ENCODE measurements around the gene HS3ST6.
"Not testable (repeated sequence)": the region's sequence is repeated elsewhere in the genome, so short reads cannot be mapped to it uniquely, and the experiment has no call there.

Gene HS3ST6

DNA sequence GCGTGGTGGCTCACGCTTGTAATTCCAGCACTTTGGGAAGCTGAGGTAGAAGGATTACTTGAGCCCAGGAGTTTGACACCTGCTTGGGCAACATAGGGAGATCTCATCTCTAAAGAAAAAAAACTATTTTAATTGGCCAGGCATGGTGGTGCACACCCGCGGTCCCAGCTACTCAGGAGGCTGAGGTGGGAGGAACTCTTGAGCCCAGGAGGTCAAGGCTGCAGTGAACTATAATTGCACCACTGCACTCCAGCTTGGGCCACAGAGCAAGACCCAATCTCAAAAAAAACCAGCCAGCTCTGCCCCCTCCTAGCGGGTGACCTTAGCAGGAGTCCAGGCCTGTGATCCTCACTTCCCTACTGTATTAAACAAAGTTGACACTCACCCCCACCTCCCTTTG is 5.9 kb upstream of the HS3ST6 start:
- no peak for DNase-seq

DNA sequence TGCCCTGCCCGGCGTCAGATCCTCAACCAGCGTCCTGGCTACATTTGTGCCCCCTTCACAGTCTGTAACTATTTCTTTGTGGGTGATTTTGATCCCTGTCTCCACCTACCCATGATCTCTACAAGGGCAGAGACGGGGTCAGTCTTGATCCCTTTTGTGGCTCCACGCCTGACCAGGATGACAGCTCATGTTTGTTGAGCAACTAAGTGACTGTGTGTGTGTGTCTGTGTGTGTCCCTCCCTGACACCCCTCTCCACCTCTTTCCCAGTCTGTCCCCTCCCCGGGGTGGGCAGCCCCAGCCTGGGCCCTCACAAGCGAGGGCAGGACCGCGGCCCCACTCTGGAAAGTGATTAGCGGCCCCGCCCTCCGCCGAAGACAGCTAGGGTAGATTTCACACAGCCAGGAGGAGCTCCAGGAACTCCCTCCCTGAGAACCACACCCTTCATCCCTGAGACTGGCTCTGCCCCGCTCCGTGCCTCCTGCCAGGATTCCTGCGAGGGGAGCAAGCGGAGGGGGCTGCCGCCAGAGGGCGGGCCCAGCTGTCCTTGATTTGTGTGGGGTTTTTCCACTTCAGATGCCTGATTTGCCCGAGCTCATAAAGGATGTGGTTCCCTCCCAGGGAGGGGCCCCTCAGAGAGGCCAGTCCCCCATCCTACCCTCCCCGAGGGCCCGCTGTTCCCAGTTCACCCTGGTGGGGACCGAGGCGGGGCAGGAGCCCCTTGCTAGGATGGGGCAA is 5.3 kb upstream of the HS3ST6 start:
- DNase-seq: no peak

DNA sequence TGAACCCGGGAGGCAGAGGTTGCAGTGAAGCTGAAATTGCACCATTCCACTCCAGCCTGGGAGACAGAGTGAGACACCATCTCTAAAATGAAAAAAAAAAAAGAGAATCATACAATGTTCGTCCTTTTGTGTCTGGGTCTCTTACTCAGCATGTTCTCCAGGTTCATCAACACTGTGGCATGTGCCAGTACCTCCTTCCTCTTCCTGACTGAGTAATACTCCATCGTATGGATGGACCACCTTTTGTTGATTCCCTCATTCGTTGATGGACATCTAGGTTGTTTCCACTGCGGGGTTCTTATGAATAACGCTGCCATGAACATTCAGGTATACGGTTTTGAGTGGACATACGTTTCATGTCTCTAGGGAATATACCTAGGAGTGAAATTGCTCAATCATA is 4.1 kb upstream of the HS3ST6 start:
- no peak for DNase-seq

DNA sequence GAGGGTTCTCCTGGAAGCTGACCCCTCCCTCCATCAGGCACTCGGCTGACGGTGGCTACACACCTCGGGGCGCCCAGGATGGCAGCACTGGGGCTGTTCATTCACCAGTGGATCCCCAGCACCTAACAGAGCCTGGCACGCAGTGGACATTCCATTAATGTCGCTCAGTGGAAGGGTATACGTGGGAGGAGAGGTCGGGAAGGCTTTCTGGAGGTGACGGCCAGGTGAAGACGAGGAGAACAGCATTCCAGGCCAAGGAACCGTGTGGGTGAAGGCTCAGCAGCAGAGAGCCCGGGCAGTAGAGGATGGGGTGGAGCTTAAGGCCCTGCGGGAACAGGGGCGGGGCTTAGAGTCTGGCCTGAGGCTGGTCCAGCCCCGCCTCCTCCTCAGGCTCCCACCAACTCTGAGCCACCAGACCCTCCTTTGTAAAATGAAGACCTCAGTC is 2.5 kb upstream of the HS3ST6 start:
- DNase-seq: no peak

DNA sequence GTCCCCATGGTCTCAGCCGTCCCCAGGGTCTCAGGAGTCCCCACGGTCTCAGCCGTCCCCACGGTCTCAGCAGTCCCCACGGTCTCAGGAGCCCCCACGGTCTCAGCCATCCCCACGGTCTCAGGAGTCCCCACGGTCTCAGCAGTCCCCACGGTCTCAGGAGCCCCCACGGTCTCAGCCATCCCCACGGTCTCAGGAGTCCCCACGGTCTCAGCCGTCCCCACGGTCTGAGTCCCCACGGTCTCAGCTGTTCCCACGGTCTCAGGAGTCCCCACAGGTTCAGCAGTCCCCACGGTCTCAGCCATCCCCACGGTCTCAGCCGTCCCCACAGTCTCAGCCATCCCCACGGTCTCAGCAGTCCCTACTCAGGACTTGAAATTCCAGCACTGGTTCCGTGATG is 1.9 kb upstream of the HS3ST6 start:
- not testable (repeated sequence) for DNase-seq

DNA sequence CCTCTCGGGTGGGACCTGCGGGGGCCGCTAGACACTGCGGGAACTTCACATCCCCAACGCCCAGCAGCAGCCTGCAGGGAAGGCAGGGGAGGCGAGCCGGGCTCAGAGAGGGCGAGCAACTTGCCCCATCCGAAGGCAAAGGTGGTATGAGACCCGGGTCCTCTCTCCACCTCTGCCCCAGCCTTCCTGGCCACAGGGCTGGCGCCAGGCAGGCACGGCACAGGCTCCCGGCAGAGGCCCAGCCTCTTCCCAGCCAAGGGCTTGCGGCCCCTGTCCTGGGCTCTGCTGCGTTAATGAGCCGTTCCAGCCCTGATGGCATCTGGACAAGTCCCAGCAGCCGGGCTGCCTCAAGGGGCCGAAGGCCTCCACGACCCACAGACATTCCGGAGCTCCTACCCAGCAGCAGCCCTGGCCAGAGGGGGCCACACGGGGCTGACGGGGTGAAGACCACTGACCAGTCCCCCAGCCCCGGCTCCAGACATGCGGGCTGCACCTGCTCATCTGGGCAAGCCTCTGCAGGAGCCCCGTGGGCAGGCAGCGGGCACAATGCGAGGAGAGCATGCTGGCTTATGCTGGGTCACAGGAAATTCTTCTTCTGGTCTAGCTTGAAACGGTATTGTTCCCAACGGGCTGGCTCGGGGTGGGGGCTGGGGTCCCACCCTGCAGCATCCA is 1.2 kb upstream of the HS3ST6 start:
- no peak for DNase-seq

DNA sequence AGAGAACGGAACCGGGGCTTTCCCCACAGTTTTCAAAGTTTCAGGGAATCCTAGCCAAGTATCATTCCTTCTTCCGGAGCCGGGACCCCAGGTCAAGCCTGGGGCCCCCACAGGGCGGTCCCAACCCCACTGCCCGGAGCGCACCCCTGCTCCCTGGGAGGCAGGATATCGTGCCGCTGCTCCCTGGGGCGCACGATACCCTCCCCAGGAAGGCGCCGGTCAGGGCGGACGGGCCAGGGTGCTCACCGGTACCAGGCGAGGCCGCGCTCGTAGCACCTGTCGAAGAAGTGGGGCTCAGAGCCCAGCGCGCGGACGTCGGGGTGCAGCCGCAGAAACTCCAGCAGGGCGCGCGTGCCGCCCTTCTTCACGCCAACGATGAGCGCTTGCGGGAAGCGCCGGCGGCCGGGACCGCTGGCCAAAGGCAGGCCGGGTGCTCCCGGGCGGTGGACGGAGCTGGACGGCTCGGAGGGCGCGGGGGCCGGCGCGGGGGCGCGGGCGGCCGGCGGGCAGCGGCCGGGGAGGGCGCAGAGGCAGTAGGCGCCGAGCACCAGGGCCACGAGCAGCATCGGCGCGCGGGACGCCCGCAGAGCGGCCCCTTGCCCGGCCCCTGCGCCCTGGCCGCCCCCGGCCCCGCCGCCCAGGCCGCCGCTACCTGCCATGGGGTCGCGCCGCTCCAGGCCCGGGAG is 407 bp downstream of the HS3ST6 start:
- no peak for DNase-seq

DNA sequence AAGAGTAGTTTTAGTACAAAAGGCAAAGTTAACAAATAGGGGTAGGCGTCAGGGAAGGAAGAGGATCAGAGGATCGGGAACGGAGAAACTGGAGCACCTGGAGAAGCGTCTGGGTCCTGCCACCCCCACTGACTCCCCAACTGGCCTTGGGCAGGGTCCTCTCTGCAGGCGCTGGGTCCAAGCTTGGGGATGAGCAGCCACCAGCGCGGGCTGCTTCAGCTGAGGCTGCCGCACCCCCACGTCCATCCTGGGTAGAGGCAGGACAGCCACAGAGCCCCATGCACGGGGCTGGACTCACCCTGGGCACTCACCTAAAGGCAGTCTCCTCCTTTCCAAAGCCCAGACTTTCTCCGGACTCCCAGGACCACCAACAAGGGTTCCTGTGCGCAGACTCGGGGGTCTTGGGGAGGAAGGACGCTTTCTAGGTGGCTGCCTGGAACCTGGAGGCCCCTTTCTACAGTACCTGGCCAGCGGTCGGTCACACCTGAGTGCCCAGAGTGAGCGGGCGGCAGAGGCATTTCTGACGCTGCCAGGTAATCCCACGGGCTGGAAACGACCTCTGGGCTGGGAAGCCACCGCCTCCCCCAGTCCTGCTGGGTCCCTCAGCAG is 1.1 kb downstream of the HS3ST6 start:
- DNase-seq: no peak

DNA sequence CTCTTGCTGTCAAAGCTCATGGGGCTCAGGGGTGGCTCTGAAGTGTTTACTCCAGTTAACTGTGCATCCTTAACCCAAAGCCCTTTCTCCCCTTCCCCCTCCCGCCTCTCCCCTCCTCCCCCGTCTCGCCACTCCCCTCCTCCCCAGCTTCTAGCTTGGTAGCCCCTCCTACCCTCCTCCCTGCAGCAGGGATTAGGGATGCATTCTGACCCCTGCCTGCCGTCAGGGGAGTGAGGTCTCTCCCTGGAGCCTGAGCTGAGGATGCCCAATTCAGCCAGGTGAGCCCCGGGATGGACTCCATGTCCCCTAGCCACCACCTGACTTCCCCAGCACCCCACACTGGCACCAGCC is 1.6 kb downstream of the HS3ST6 start:
- DNase-seq: no peak

DNA sequence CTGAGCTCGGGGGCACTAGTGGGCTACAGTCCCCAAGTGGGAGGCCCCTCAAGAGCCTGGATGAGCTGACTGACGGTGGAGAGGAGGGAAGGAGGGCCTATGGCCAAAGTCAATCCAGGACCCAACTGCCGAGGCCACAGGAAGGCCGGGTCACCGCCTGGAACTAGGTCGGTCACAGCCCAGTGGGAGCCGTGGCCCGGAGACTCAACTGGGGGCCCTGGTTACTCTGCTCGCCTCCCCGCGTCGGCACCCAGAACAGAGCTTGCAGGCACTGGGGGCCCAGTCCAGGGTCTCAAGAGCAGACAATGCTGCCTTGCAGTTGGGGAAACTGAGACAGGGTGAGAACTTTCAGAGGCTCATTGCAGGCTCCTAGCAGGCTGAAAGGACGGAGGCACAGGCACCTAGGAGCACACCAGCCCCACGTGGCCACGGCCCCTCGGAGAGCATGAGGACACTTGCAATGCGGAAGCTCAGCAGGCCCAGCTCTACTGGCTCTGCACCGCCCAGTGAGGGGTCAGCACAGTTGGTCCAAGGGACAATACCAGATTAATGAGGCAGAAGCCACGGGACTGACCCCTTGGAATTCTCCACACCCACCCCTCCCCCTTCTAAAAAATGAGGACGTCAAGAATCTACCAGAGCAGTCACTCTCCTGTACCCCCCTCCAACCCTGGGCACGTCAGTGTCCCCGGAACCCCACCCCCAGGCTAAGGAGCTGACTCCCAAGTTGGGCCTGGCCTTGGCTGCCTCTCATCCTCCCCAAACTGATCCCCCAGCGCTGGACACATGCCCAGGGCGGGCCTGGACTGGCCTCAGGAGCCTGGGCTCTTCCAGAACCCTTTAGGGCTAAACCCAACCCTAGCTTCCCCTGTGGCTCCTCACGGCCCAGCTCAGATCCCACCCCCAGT is 2.2 kb downstream of the HS3ST6 start:
- no peak for DNase-seq

DNA sequence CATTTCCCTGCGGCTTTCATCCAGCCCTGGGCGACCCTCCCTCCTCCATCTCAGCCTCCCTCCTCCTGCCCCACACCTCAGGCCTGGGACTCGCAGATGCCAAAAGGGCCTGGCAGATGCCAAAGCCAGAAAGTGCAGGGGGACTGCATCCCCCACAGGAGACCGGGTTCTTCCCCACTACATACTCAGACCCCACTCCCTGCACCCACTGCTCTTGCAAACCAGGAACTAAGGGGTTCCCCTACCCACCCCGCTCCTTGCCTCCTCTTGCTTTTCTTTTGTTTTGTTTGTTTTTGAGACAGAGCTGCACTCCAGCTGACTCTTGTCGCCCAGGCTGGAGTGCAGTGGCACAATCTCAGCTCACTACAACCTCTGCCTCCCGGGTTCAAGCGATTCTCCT is 3.2 kb downstream of the HS3ST6 start:
- DNase-seq: no peak

DNA sequence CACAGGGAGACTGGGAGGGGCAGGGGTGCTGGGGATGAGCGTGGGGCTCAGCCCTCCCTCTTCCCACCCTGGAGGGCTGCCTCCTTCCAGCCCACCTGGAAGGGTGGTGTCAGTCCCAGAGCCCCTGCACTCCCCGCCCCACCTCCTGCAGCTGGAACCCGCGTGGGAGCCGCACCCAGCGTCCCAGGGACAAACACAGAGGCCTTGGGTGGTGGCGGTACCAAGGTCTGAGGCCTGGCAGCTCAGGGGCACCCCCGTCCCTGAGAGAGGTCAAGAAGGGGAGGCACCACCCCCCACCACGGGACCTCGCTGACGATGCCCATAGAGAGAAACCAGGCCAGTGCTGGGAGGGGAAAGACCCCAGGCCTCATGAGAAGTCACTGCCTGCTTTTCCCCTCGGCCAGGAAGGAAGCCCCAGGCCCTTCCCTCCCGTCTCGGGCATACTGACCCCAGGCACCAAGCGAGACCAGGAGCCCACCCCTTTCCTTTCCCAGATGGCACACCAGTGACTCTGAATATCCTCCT is 4.1 kb downstream of the HS3ST6 start:
- DNase-seq: no peak

DNA sequence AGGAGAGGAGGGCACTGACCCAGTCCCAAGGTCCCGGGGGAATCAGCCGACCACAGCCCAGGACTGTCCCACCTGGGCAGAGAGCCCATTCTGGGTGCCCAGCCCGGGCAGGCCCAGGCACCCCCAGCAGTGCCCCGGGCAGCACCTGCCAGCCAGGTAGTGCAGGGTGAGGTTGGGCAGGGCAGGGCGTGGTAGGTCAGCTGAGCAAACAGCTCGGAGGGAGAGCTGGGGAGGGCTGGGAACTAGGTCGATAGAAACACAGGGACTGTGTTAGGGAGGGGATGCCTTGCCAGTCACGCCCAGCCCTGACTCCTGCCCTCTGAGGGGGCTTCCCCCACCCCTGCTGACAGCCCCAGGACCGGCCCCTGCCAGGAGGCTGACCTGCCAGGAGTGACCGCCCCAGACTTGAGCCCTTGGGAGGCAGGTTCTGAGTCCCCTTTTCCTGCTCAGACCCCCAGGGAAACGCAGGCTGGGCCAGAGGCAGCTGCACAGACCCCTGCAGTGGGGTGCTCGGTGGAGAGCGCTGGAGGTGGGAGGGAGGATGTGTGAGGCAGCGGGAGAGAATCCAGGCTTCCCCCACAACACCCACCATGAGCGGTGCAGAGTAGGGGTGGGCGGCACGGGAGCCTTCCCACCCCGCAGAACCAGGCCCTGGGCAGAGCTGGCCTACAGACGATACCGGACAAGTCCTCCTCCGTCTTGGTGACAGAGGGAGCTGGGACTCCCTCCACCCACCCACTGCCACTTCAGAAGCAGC is 4.7 kb downstream of the HS3ST6 start:
- DNase-seq: no peak

DNA sequence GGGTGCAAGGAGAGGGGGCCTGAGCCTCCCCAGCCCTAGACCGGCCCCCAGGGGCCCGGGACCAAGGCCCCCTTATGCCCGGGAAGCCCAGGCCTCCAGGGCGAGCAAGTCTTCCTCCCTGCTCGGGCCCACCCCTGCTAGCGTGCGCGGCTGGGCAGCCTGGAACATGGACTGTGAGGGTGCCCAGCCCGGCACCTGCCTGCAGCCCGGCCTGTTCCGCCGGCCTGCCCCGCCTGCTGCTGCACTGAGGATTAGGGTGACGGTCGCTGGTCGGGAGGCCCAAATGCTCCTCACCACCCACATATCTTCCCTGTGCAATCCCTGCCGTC is 6.0 kb downstream of the HS3ST6 start:
- DNase-seq: no peak

DNA sequence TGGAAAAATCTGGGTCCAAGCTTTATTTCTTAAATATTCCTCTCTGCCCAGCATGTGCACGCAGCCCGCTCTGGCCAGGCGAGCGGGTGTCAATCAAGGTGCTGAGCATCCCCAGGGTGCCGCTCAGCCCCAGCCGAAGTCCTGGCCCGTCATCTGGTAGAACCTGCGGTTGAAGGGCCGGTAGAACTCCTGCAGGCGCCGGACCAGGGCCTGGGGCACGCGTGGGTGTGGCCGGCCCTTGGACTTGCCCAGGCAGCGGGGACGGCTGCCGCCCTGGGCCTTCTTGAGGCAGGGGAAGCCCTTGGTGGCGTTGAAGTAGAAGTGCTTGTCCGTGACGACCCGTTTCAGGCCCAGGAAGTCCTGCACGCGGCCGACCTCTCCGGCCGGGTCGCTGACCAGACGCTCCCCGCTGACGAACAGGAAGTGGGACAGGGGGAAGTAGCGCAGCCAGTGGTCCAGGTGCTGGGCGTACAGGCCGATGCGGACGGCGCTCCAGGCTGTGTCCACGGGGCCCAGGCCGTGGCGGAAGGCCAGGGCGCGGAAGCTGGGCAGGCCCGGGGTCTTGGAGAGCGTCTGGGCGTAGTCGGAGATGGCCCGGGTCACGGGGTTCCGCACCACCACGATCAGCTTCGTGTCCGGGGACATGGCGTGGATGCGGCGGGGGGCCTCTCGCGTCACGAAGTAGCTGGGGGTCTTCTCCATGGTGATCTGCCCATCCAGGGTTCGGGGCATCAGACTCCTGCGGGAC is 6.6 kb downstream of the HS3ST6 start:
- DNase-seq: no peak

DNA sequence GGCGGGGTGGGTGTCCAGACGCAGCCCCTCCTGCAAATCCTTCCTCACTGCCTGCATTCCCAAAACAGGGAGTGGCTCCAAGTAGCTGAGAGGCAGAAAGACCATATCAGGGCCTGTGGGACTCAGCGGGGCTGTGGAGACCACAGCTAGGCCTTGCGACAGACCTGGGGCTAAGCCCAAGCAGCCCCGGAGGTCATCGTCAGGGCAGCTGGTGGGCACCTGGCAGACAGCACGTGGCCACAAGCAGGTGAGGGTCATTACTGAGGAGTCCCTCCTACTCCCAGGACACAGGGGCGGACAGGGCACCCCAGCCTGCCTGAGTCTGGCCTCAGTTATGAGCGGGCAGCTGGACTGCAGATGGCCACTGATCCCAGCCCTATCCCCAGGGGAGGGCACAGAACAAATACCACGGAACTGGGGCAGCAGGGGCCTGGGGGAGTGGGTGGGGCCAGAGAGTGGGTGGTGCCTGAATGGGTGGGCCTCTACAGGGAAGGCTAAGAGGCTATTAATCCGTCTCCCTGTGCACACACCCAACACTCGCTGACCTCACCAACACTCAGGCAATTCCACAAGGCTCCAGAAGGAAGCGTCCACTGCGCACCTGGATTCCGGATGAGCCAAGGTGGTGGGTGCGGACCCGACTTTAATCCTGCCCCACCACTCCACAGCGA is 8.5 kb downstream of the HS3ST6 start:
- DNase-seq: no peak

DNA sequence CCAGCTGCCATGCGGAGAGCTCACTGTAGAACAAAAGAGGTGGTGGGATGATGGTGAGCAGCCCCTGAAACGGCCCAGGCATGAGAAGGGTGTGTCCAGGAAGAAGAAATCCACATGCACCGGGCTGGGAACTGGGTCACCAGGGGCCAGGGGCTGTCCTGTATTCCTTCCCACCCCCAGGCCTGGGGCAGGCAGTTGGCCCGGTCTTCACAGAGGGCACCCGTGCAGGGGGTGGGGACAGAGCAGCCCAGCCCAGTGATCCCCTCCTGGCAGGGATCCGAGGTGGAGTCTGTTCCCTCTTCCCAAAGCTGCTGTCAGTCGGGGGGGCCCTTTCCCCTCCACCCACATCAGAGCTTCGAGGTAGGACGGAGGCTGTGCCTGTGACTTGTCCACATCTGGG is 9.2 kb downstream of the HS3ST6 start:
- no peak for DNase-seq

DNA sequence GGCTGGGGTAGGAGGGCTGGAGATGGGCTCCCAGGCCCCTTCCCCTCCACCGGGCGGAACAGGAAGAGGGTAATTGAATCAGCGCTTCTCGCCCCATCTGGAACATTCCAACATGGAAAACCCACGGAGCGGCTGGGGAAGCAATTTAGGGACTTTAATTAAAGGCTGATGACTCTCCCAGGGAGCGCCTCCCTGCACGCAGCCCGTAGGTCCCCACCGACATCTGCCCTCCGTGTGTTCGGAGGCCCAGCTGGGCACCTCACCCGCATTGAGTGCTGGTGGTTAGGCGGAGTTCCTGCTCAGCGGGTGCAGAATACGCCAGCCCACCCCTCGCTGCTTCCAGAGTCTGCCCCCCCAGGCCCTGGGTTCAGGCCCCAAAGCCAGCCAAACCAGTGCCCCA is 10.0 kb downstream of the HS3ST6 start:
- no peak for DNase-seq

DNA sequence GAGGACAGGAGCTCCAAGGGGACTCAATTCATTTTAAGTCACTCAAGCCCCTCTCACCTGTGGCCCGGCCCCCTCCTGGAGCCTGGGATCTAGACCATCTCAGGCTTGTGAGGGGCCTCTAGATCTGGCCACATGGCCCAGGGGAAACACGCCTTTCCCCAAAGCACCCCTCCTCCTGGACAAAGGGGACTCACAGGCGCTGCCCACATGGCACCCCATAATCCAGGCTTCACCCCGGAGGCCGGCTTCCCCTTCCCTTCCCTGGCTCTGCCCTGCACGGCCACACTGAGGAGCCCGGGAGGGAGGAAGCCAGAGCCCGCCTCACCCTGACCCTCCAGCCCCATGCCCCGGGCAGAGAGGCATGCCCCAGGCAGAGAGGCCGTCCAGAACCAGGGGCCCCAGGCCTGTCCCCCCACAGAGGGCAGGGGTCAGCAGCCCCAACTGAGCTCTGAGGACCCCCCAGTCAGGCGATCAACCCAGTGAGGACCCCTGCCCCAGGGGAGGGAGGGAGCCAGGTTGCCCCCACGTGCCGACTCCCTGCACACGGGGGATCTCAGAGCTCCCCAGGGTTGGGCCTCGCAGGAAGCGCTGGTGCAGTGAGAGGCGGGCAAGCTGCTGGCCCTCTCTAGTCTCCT is 10.9 kb downstream of the HS3ST6 start:
- DNase-seq: no peak

DNA sequence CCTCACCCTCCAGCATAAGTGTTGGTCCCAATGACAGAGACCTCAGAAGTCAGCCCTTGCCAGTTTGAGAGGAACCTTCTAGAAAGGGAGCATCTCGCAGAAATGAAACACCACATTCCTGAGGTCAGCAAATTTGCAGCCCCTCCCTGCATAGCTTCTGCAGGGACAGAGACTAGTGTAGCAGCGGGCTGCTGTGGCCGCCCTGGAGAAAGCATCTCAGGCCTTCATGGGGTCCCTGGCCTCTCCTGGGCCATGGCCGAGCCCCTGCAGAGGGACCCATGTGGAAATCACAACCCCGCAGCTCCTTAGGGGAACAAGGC is 11.4 kb downstream of the HS3ST6 start:
- DNase-seq: no peak
